ENCODE data around the gene PLD1.
"Not testable (repeated sequence)": the region's sequence is repeated elsewhere in the genome, so short reads cannot be mapped to it uniquely, and the experiment has no call there.

Gene PLD1

GRCh38 chr3:171663805-171664204, 146.5 kb downstream of the PLD1 start:
- DNase-seq (ENCODE audit: low read depth in 2 of 2), result no peak

- DNase-seq (ENCODE audit: low read depth in 2 of 2), result no peak
These were observed 148.8 kb downstream of the PLD1 start for GRCh38 chr3:171661484-171661883.

- no peak for DNase-seq (ENCODE audit: low read depth in 2 of 2)
These were observed 150.1 kb downstream of the PLD1 start for GRCh38 chr3:171660188-171660587.

- DNase-seq (ENCODE audit: low read depth in 2 of 2), result no peak
These were observed 151.4 kb downstream of the PLD1 start for GRCh38 chr3:171658841-171659240.

- DNase-seq (ENCODE audit: low read depth in 2 of 2), result no peak
These were observed 155.5 kb downstream of the PLD1 start for GRCh38 chr3:171654809-171655208.

- no peak for DNase-seq (ENCODE audit: low read depth in 2 of 2)
These were observed 156.0 kb downstream of the PLD1 start for GRCh38 chr3:171654326-171654725.

GRCh38 chr3:171653701-171654100, 156.6 kb downstream of the PLD1 start:
- DNase-seq (ENCODE audit: low read depth in 2 of 2), result no peak

- DNase-seq (ENCODE audit: low read depth in 2 of 2), result no peak
These were observed 157.4 kb downstream of the PLD1 start for GRCh38 chr3:171652932-171653331.

GRCh38 chr3:171649911-171650592, 160.2 kb downstream of the PLD1 start:
- DNase-seq (ENCODE audit: low read depth in 2 of 2), result no peak

GRCh38 chr3:171649267-171649666, 161.0 kb downstream of the PLD1 start:
- no peak for DNase-seq (ENCODE audit: low read depth in 2 of 2)

GRCh38 chr3:171648069-171648468, 162.2 kb downstream of the PLD1 start:
- no peak for DNase-seq (ENCODE audit: low read depth in 2 of 2)

GRCh38 chr3:171646357-171647133, 163.7 kb downstream of the PLD1 start:
- DNase-seq (ENCODE audit: low read depth in 2 of 2), result no peak

- no peak for DNase-seq (ENCODE audit: low read depth in 2 of 2)
These were observed 165.6 kb downstream of the PLD1 start for GRCh38 chr3:171644681-171645080.

GRCh38 chr3:171643681-171644080, 166.6 kb downstream of the PLD1 start:
- no peak for DNase-seq (ENCODE audit: low read depth in 2 of 2)

GRCh38 chr3:171643033-171643432, 167.2 kb downstream of the PLD1 start:
- no peak for DNase-seq (ENCODE audit: low read depth in 2 of 2)

GRCh38 chr3:171640520-171641412, 169.5 kb downstream of the PLD1 start:
- DNase-seq (ENCODE audit: low read depth in 2 of 2), result no peak

- DNase-seq (ENCODE audit: low read depth in 2 of 2), result no peak
These were observed 173.6 kb downstream of the PLD1 start for GRCh38 chr3:171636666-171637065.

- DNase-seq (ENCODE audit: low read depth in 2 of 2), result no peak
These were observed 177.5 kb downstream of the PLD1 start for GRCh38 chr3:171632766-171633165.

- not testable (repeated sequence) for DNase-seq (ENCODE audit: low read depth in 2 of 2)
These were observed 183.5 kb downstream of the PLD1 start for GRCh38 chr3:171626799-171627198.

GRCh38 chr3:171622126-171622525, 188.2 kb downstream of the PLD1 start:
- no peak for DNase-seq (ENCODE audit: low read depth in 2 of 2)

- no peak for DNase-seq (ENCODE audit: low read depth in 2 of 2)
These were observed 189.4 kb downstream of the PLD1 start for GRCh38 chr3:171620825-171621434.

- DNase-seq (ENCODE audit: low read depth in 2 of 2), result no peak
These were observed 193.5 kb downstream of the PLD1 start for GRCh38 chr3:171616798-171617197.

Data from stimulated activated CD8-positive, alpha-beta memory T cell treated with anti-CD3 and anti-CD28 coated beads, Interleukin-7, amount 100 ng/mL, for 4 hours (primary cell).